DND-41 (cell line): Measurements from ENCODE around the gene PSMA4.
"Not testable (repeated sequence)": the region's sequence is repeated elsewhere in the genome, so short reads cannot be mapped to it uniquely, and the experiment has no call there.

ENCODE experiments used
- ATAC-seq: fragments of 200-7000 bp; cut with Tn5 transposase; 3 replicates; pipeline ENCODE4 v1.9.1; 2021; ENCODE audit warnings: low read depth; ENCODE audit not compliant: insufficient read depth
- DNase-seq: peaks from one replicate; pipeline ENCODE4 v3.0.0-alpha.2; 2020
- H2AFZ ChIP-seq: 2 replicates; pipeline ENCODE4 v1.6.0; 2012; ENCODE audit warnings: low read depth, low read length
- H3K27ac ChIP-seq: 2 replicates; pipeline ENCODE4 v1.5.1; 2012; ENCODE audit warnings: low read length, inconsistent platforms
- H3K27me3 ChIP-seq: fragments of 200-600 bp; sonication (generic); 2 replicates; pipeline ENCODE4 v1.6.0; 2012; ENCODE audit warnings: low read length, mild to moderate bottlenecking, inconsistent platforms; ENCODE audit not compliant: insufficient read depth, poor library complexity
- H3K36me3 ChIP-seq: 2 replicates; pipeline ENCODE4 v1.5.1; 2012; ENCODE audit warnings: low read length, inconsistent platforms; ENCODE audit not compliant: insufficient read depth
- H3K4me1 ChIP-seq: 2 replicates; pipeline ENCODE4 v1.5.1; 2012; ENCODE audit warnings: mild to moderate bottlenecking, low read length; ENCODE audit not compliant: insufficient read depth
- H3K4me2 ChIP-seq: 2 replicates; pipeline ENCODE4 v1.6.0; 2012; ENCODE audit warnings: mild to moderate bottlenecking, moderate library complexity, low read length, inconsistent platforms; ENCODE audit not compliant: insufficient read depth
- H3K4me3 ChIP-seq, 2 experiments: fragments of 200-600 bp in 1 of 2; shearing (Covaris generic) in 1 of 2; 2 replicates each; pipeline ENCODE4 v1.5.1; 2012 to 2016; ENCODE audit warnings: inconsistent platforms in 2 of 2, low read length in 2 of 2, mild to moderate bottlenecking in 2 of 2, low read depth in 1 of 2, moderate library complexity in 1 of 2
- H3K79me2 ChIP-seq: 2 replicates; pipeline ENCODE4 v1.6.0; 2012; ENCODE audit warnings: low read length, inconsistent platforms; ENCODE audit not compliant: insufficient read depth
- H3K9ac ChIP-seq: 2 replicates; pipeline ENCODE4 v1.6.0; 2012; ENCODE audit warnings: low read depth, mild to moderate bottlenecking, inconsistent platforms, low read length, moderate library complexity
- H3K9me3 ChIP-seq: 2 replicates; pipeline ENCODE4 v1.5.1; 2012; ENCODE audit warnings: low read length, moderate library complexity, mild to moderate bottlenecking, inconsistent platforms; ENCODE audit not compliant: insufficient read depth, severe bottlenecking
- H4K20me1 ChIP-seq: 2 replicates; pipeline ENCODE4 v1.6.0; 2012; ENCODE audit warnings: low read length; ENCODE audit not compliant: insufficient read depth
- EZH2 ChIP-seq: IDR thresholded peaks from 3 replicates; pipeline ENCODE4 v1.6.1; 2012; ENCODE audit warnings: borderline replicate concordance, low read depth, mild to moderate bottlenecking, moderate library complexity, low read length, inconsistent platforms; ENCODE audit not compliant: severe bottlenecking
- TF ChIP-seq, protein P1 (sequence below): IDR thresholded peaks from 2 replicates; pipeline ENCODE4 v1.5.1; 2012; ENCODE audit warnings: borderline replicate concordance, low read length, moderate library complexity, mild to moderate bottlenecking; ENCODE audit not compliant: poor library complexity, severe bottlenecking; ENCODE audit errors: extremely low read depth

The PSMA4 gene

DNA sequence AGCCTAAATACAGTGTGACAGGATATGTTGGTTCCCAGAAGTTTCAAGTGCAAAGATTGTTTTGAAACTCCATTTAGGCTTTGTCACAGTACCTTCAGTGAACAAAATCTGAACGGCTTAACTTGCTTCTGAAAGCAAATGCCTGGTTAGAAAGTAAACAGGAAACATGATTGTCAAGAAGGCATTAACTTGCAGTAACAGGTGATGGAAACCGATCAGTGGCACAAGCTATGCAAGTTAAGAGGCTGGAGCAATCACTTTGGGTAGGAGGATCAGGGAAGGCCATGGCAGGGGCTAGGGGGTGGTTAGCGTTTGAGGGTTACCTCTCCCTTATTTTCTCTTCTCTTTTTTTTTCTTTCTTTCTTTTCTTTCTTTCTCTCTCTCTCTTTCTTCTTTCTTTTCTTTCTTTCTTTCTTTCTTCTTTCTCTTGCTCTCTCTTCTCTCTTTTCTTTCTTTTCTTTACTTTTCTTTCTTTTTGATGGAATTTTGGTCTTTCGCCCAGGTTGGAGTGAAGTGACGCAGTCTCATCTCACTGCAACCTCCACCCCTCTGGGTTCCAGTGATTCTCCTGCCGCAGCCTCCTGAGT, 30.4 kb upstream of the PSMA4 start:
- Histone ChIP-seq H4K20me1 (no peaks in the 10 kb centered on the region), H3K9me3 (no peaks in the 10 kb centered on the region), H3K27me3 (peaks cover 3% of the 10 kb centered on the region), H3K79me2 (no peaks in the 10 kb centered on the region), H3K9ac (no peak overlapping the region), H3K4me2 (no peak overlapping the region), H3K36me3 (no peaks in the 10 kb centered on the region), H3K4me3 (no peak overlapping the region), H2AFZ (no peak overlapping the region), H3K27ac (no peak overlapping the region), H3K4me1 (peaks cover 18% of the 10 kb centered on the region)
- no peak for ATAC-seq
- TF ChIP-seq, protein P1, sequence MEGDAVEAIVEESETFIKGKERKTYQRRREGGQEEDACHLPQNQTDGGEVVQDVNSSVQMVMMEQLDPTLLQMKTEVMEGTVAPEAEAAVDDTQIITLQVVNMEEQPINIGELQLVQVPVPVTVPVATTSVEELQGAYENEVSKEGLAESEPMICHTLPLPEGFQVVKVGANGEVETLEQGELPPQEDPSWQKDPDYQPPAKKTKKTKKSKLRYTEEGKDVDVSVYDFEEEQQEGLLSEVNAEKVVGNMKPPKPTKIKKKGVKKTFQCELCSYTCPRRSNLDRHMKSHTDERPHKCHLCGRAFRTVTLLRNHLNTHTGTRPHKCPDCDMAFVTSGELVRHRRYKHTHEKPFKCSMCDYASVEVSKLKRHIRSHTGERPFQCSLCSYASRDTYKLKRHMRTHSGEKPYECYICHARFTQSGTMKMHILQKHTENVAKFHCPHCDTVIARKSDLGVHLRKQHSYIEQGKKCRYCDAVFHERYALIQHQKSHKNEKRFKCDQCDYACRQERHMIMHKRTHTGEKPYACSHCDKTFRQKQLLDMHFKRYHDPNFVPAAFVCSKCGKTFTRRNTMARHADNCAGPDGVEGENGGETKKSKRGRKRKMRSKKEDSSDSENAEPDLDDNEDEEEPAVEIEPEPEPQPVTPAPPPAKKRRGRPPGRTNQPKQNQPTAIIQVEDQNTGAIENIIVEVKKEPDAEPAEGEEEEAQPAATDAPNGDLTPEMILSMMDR, result no peak
- no peak for DNase-seq

DNA sequence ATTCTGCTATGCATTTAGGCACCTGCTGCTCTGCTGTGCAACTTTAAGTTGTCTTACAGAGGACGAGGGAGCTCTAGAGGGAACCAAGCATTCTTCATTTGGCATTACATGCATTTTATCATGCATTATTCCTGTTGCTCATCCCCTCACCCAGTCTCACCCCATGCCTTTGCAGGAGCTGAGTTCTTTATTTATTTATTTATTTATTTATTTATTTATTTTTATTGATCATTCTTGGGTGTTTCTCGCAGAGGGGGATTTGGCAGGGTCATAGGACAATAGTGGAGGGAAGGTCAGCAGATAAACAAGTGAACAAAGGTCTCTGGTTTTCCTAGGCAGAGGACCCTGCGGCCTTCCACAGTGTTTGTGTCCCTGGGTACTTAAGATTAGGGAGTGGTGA, 20.2 kb upstream of the PSMA4 start:
- not testable (repeated sequence) for ATAC-seq, H3K9me3 ChIP-seq, H3K4me3 ChIP-seq, H3K27ac ChIP-seq, H3K79me2 ChIP-seq, H3K9ac ChIP-seq, DNase-seq, H3K36me3 ChIP-seq, H3K4me2 ChIP-seq, H3K4me1 ChIP-seq, H2AFZ ChIP-seq, H4K20me1 ChIP-seq, H3K27me3 ChIP-seq

DNA sequence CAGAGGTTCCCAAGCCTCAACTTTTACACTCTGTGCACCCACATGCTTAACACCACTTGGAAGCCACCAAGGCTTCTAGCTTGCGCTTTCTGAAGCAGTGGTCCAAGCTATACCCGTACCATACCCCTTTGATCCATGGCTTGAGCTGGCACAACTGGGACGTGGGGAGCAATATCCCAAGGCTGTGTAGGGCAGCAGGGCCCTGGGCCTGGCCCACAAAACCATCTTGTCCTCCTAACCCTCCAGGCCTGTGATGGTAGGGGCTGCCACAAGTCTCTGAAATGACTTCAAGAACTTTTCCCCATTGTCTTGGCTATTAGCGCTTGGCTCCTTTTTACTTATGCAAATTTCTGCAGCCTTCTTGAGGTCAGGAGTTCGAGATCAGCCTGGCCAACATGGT, 16.0 kb upstream of the PSMA4 start:
- Histone ChIP-seq H3K27me3 (no peaks in the 10 kb centered on the region), H3K27ac (no peak overlapping the region), H3K36me3 (no peaks in the 10 kb centered on the region; the same call in 1 of the 2 replicates), H3K9ac (no peak overlapping the region), H3K9me3 (no peaks in the 10 kb centered on the region), H4K20me1 (no peaks in the 10 kb centered on the region), H3K4me3 (no peak overlapping the region), H3K4me1 (no peaks in the 10 kb centered on the region), H3K79me2 (no peaks in the 10 kb centered on the region), H2AFZ (no peak overlapping the region), H3K4me2 (no peak overlapping the region)
- no peak for ATAC-seq
- no peak for DNase-seq
- TF ChIP-seq EZH2, result no peak
- TF ChIP-seq, protein P1, result no peak

DNA sequence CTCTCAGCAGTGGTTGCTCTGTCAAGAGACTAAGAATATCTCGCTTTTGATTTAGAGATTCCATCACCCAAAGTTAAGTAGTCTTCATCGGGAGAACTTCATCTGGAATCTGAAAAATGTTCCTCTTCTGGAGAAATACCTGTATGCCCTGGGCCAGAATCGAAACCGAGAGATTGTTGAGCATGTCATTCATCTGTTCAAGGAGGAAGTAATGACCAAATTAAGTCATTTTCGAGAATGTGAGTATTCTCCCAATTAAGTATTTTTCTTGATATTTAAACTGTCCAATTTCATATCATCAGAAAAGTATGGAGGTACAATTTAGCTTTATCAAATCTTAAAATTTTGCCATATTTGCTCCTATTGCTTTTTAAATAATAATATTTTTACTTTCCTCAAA, 12.9 kb upstream of the PSMA4 start:
- no peaks in the 10 kb centered on the region for H3K4me1 ChIP-seq
- no peak overlapping the region for H3K9ac ChIP-seq
- TF ChIP-seq EZH2, result no peak
- TF ChIP-seq, protein P1, result no peak
- H3K9me3 ChIP-seq, result no peaks in the 10 kb centered on the region
- ATAC-seq (no peak), DNase-seq (no peak)
- H2AFZ ChIP-seq, result no peak overlapping the region
- H3K4me2 ChIP-seq, result no peak overlapping the region
- H3K4me3 ChIP-seq, result no peak overlapping the region
- no peaks in the 10 kb centered on the region; the same call in 1 of the 2 replicates for H3K36me3 ChIP-seq
- H3K79me2 ChIP-seq, result no peaks in the 10 kb centered on the region
- no peak overlapping the region for H3K27ac ChIP-seq
- no peaks in the 10 kb centered on the region for H4K20me1 ChIP-seq
- no peaks in the 10 kb centered on the region for H3K27me3 ChIP-seq
